AG04449 (cell line): ENCODE results near the gene SLIT3.

Source experiments
- CTCF ChIA-PET: fragments of 350-600 bp; formaldehyde crosslinking; extraction: SDS; loops from one replicate; lab custom pipeline; 2021; ENCODE audit warnings: antibody characterized with exemption; lab: Yijun Ruan, JAX
- POLR2A ChIA-PET: fragments of 400-600, 350-600 bp; formaldehyde crosslinking; extraction: SDS; loops from one replicate; lab custom pipeline; 2020; ENCODE audit warnings: antibody characterized with exemption, inconsistent platforms; lab: Yijun Ruan, JAX
- DNase-seq: peaks from one replicate; pipeline ENCODE4 v3.0.0-alpha.2; 2010; ENCODE audit warnings: low read depth, low spot score
- H3K4me3 ChIP-seq: 2 replicates; pipeline ENCODE4 v1.5.1; 2011; ENCODE audit warnings: low read depth, mild to moderate bottlenecking, control low read depth, low read length
- CTCF ChIP-seq: IDR thresholded peaks from one replicate; pipeline ENCODE4 v1.5.1; 2011; ENCODE audit warnings: mild to moderate bottlenecking, moderate library complexity, low read length, control low read depth, inconsistent platforms; ENCODE audit not compliant: insufficient read depth; ENCODE audit errors: missing control alignments

SLIT3 gene

GRCh38 chr5:168670881-168671575 lies 629.9 kb downstream of the SLIT3 start:
- CTCF ChIA-PET: interaction anchor here (2.8 kb wide), 1 partner anchor 10 kb away, joined by 12 read pairs; no protein-coding TSS in a partner anchor
- POLR2A ChIA-PET: no interaction called here
- no peak for DNase-seq
- TF ChIP-seq CTCF: no peak
- H3K4me3 ChIP-seq: no peak overlapping the region

GRCh38 chr5:168669668-168670378 lies 631.1 kb downstream of the SLIT3 start:
- TF ChIP-seq CTCF: no peak
- ChIA-PET CTCF (interaction anchor here (4.5 kb wide), 1 partner anchor 10 kb away, joined by 37 read pairs; no protein-coding TSS in a partner anchor), POLR2A (no interaction called here)
- H3K4me3 ChIP-seq: no peak overlapping the region
- DNase-seq: no peak

- DNase-seq: no peak
- ChIA-PET CTCF (interaction anchor here (4.5 kb wide), 1 partner anchor 11 kb away, joined by 37 read pairs; no protein-coding TSS in a partner anchor), POLR2A (no interaction called here)
- TF ChIP-seq CTCF: no peak
- no peak overlapping the region for H3K4me3 ChIP-seq
These were observed 631.8 kb downstream of the SLIT3 start for GRCh38 chr5:168669156-168669555.

GRCh38 chr5:168668078-168668477 lies 632.9 kb downstream of the SLIT3 start:
- DNase-seq: no peak
- CTCF ChIA-PET: interaction anchor here (4.5 kb wide), 1 partner anchor 12 kb away, joined by 37 read pairs; no protein-coding TSS in a partner anchor

GRCh38 chr5:168667301-168667840 lies 633.6 kb downstream of the SLIT3 start:
- ChIA-PET CTCF (interaction anchor here (4.5 kb wide), 1 partner anchor 13 kb away, joined by 37 read pairs; no protein-coding TSS in a partner anchor), POLR2A (no interaction called here)
- no peak for DNase-seq
- no peak for TF ChIP-seq CTCF
- no peak overlapping the region for H3K4me3 ChIP-seq

More at GRCh38 chr5:168668078-168668477, 632.9 kb downstream of the SLIT3 start:
- POLR2A ChIA-PET: no interaction called here
- no peak for TF ChIP-seq CTCF
- H3K4me3 ChIP-seq: no peak overlapping the region

- H3K4me3 ChIP-seq: no peak overlapping the region
- ChIA-PET POLR2A (no interaction called here), CTCF (interaction anchor here (0.9 to 4.5 kb wide), 2 partner anchors 11 to 14 kb away, joined by 3 to 37 read pairs; no protein-coding TSS in a partner anchor)
- DNase-seq: no peak
- no peak for TF ChIP-seq CTCF
These were observed 634.6 kb downstream of the SLIT3 start for GRCh38 chr5:168666356-168666755.
